Keratinocyte (primary cell): ENCODE measurements around the gene INO80E. TPM values are rescaled to one million over a fixed set of nuclear protein-coding genes. Genes with fewer than 3 reads are reported as not detected.

ENCODE experiments used
- DNase-seq: peaks from one replicate; pipeline ENCODE4 v3.0.0-alpha.2; 2011; ENCODE audit warnings: low read depth, missing footprints, low spot score
- FAIRE-seq: peaks from 2 replicates; lab custom pipeline; 2011; peaks lifted over from hg19 to GRCh38; lab: Jason Lieb, UNC
- H2AFZ ChIP-seq: 2 replicates; pipeline ENCODE4 v1.6.0; 2012; ENCODE audit warnings: low read length, control low read depth, inconsistent platforms; ENCODE audit not compliant: control insufficient read depth
- H3K27ac ChIP-seq: 2 replicates; pipeline ENCODE4 v1.5.1; 2011; ENCODE audit warnings: low read length; ENCODE audit not compliant: control insufficient read depth, insufficient read depth
- H3K27me3 ChIP-seq: 3 replicates; pipeline ENCODE4 v1.6.0; 2011; ENCODE audit warnings: low read length; ENCODE audit not compliant: control insufficient read depth, insufficient read depth; ENCODE audit errors: extremely low read depth
- H3K36me3 ChIP-seq, 2 experiments: 2 replicates in 1 of 2; 3 replicates in 1 of 2; pipeline ENCODE4 v1.5.1; 2011; ENCODE audit warnings: low read length in 2 of 2, mild to moderate bottlenecking in 1 of 2; ENCODE audit not compliant: control insufficient read depth in 2 of 2, insufficient read depth in 2 of 2; ENCODE audit errors: extremely low read depth in 1 of 2
- H3K4me1 ChIP-seq: 3 replicates; pipeline ENCODE4 v1.5.1; 2011; ENCODE audit warnings: low read length; ENCODE audit not compliant: control insufficient read depth, insufficient read depth; ENCODE audit errors: extremely low read depth
- H3K4me2 ChIP-seq: 3 replicates; pipeline ENCODE4 v1.6.0; 2011; ENCODE audit warnings: low read depth, low read length; ENCODE audit not compliant: control insufficient read depth, insufficient read depth; ENCODE audit errors: extremely low read depth
- H3K4me3 ChIP-seq, 3 experiments: fragments of 200-600 bp in 1 of 3; sonication (generic) in 1 of 3; 2 replicates in 2 of 3; 3 replicates in 1 of 3; pipeline ENCODE4 v1.5.1; 2011 to 2016; ENCODE audit warnings: low read length in 3 of 3, mild to moderate bottlenecking in 3 of 3, control low read depth in 2 of 3, inconsistent platforms in 1 of 3, low read depth in 1 of 3, mixed read lengths in 1 of 3, mixed run types in 1 of 3, moderate library complexity in 1 of 3; ENCODE audit not compliant: control insufficient read depth in 2 of 3, insufficient read depth in 2 of 3; ENCODE audit errors: extremely low read depth in 1 of 3
- H3K79me2 ChIP-seq: 2 replicates; pipeline ENCODE4 v1.6.0; 2012; ENCODE audit warnings: low read length; ENCODE audit not compliant: control insufficient read depth, insufficient read depth
- H3K9ac ChIP-seq: 3 replicates; pipeline ENCODE4 v1.6.0; 2011; ENCODE audit warnings: low read length; ENCODE audit not compliant: control insufficient read depth, insufficient read depth; ENCODE audit errors: extremely low read depth
- H3K9me1 ChIP-seq: 3 replicates; pipeline ENCODE4 v1.6.0; 2011; ENCODE audit warnings: low read length; ENCODE audit not compliant: control insufficient read depth, insufficient read depth; ENCODE audit errors: extremely low read depth
- H3K9me3 ChIP-seq: 2 replicates; pipeline ENCODE4 v1.5.1; 2012; ENCODE audit warnings: low read depth, low read length; ENCODE audit not compliant: control insufficient read depth
- H4K20me1 ChIP-seq: 3 replicates; pipeline ENCODE4 v1.6.0; 2011; ENCODE audit warnings: low read length; ENCODE audit not compliant: control insufficient read depth, insufficient read depth; ENCODE audit errors: extremely low read depth
- CTCF ChIP-seq, 3 experiments: IDR thresholded peaks in 1 of 3; conservative IDR thresholded peaks in 1 of 3; optimal IDR thresholded peaks in 1 of 3; 2 replicates in 2 of 3; 3 replicates in 1 of 3; pipeline versions ENCODE3 to v1.5.1; 2011; ENCODE audit warnings: low read length in 3 of 3, mild to moderate bottlenecking in 3 of 3, moderate library complexity in 2 of 3, control low read depth in 1 of 3, inconsistent platforms in 1 of 3; ENCODE audit not compliant: insufficient read depth in 2 of 3; ENCODE audit errors: extremely low read depth in 1 of 3
- EZH2 ChIP-seq: IDR thresholded peaks from one replicate; pipeline ENCODE4 v1.6.1; 2012; ENCODE audit warnings: inconsistent platforms, mild to moderate bottlenecking, low read length, moderate library complexity
- dilution Hi-C: fragments of 300-500 bp; cut with MboI; formaldehyde crosslinking; loops from one replicate; pipeline ENCODE4 v1.7.0; 2020; ENCODE audit warnings: low sequenced_read_pairs; ENCODE audit not compliant: extremely low pct_ligation_motif_present
- polyA plus RNA-seq, 5 experiments: library from polyadenylated mRNA; depleted of rRNA in 3 of 5; stranded (reverse) in 3 of 5; stranded (forward) in 1 of 5; unstranded in 1 of 5; fragments of >200 nt; gene quantifications; 1 replicate in 1 of 5; 2 replicates in 3 of 5; 3 replicates in 1 of 5; pipeline versions ENCODE4 v1.2.1 to v1.2.3, GENCODE V29; 2011 to 2012; ENCODE audit warnings: missing spikeins in 2 of 5, low read depth in 1 of 5, low replicate concordance in 1 of 5

The INO80E gene
- polyA plus RNA-seq, 1 donor (not counting 4 experiments of a cell fraction or from before 2014, with no cell fraction given) = 26.7 TPM

DNA sequence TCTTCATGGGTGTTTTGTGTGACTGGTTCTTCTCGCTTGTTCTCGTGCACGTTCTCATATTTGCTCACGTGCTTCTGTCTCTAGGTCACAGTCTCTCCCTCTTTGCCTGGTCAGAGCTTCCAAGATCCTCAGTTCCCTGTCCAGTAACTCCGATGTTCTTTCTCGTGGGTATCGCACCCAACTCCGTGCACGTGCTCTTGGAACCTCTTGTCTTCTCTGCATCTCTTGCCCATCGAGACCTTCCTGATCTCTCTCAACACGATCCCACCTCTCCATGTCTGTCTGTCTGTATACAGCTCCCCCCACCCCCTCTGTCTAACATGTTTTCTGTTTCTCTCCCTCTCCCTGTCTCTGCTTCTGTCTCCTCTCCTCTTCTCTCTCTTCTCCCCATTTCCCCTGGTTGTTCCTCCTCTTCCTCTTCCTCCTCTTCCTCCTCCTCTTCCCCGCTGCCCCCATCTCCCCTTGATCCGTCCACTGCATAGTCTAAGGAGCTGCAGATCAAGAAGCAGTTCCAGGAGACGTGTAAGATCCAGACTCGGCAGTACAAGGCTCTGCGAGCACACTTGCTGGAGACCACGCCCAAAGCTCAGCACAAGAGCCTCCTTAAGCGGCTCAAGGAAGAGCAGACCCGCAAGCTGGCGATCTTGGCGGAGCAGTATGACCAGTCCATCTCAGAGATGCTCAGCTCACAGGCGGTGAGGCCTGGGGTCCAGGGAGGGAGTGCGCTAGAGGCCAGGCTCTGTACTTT, 6.8 kb upstream of the INO80E start:
- H3K27me3 ChIP-seq = no peaks in the 10 kb centered on the region
- H3K9me1 ChIP-seq = no peaks in the 10 kb centered on the region
- H3K4me1 ChIP-seq = peaks cover 7% of the 10 kb centered on the region
- no peak overlapping the region for H2AFZ ChIP-seq
- dilution Hi-C loops = no loop called here
- peaks cover 50 to 60% of the 10 kb centered on the region in 2 experiments for H3K36me3 ChIP-seq
- H3K79me2 ChIP-seq = no peaks in the 10 kb centered on the region
- H3K27ac ChIP-seq = no peak overlapping the region
- no peak overlapping the region for H3K4me2 ChIP-seq
- TF ChIP-seq EZH2 = no peak
- TF ChIP-seq CTCF (optimal IDR thresholded peaks at IDR 0.05 in 1 of 3, IDR thresholded peaks at IDR 0.05 in 1 of 3, conservative IDR thresholded peaks at IDR 0.05 in 1 of 3; ENCODE audit: extremely low read depth in 1 of 3, insufficient read depth in 2 of 3, low read length in 3 of 3) = no peak
- H3K9me3 ChIP-seq = no peaks in the 10 kb centered on the region
- H4K20me1 ChIP-seq = no peaks in the 10 kb centered on the region
- H3K9ac ChIP-seq = no peak overlapping the region
- no peak for FAIRE-seq
- no peak overlapping the region for H3K4me3 ChIP-seq
- no peak for DNase-seq

DNA sequence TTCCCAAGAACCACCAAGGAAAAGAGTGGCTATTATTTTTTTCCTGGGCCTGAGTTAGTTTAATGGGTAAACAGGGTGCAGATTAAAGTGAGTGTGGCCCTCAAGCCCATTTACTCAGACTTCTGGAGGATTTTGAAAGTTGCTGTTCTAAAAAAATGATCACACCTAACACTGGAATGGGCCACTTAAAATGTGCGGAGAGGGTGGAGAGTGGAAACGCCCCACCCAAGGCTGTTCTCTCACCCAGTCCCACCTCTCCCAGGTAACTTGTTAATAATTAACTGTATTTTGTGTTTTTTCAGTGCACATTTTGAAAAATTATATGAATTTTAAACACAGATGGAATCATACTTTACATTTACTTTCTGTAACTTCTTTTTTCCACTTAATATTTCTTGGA, 6.0 kb upstream of the INO80E start:
- H3K9me1 ChIP-seq = no peaks in the 10 kb centered on the region
- no peak overlapping the region for H2AFZ ChIP-seq
- H3K4me1 ChIP-seq = peaks cover 14% of the 10 kb centered on the region
- DNase-seq (no peak), FAIRE-seq (no peak)
- TF ChIP-seq CTCF (optimal IDR thresholded peaks at IDR 0.05 in 1 of 3, IDR thresholded peaks at IDR 0.05 in 1 of 3, conservative IDR thresholded peaks at IDR 0.05 in 1 of 3; ENCODE audit: extremely low read depth in 1 of 3, insufficient read depth in 2 of 3, low read length in 3 of 3) = no peak
- no peak for TF ChIP-seq EZH2
- H3K4me2 ChIP-seq = no peak overlapping the region
- H3K4me3 ChIP-seq = no peak overlapping the region
- no peaks in the 10 kb centered on the region for H3K9me3 ChIP-seq
- dilution Hi-C loops = no loop called here
- no peaks in the 10 kb centered on the region for H3K79me2 ChIP-seq
- no peaks in the 10 kb centered on the region for H4K20me1 ChIP-seq
- H3K36me3 ChIP-seq = peaks cover 44 to 60% of the 10 kb centered on the region in 2 experiments
- no peak overlapping the region for H3K27ac ChIP-seq
- no peak overlapping the region for H3K9ac ChIP-seq
- H3K27me3 ChIP-seq = no peaks in the 10 kb centered on the region
